HS-5 (cell line): Measurements from ENCODE around the gene LRRC4C.

ENCODE experiments used
- DNase-seq: peaks from one replicate; pipeline ENCODE4 v3.0.0-alpha.2; 2012; ENCODE audit warnings: low read depth

LRRC4C gene

DNA sequence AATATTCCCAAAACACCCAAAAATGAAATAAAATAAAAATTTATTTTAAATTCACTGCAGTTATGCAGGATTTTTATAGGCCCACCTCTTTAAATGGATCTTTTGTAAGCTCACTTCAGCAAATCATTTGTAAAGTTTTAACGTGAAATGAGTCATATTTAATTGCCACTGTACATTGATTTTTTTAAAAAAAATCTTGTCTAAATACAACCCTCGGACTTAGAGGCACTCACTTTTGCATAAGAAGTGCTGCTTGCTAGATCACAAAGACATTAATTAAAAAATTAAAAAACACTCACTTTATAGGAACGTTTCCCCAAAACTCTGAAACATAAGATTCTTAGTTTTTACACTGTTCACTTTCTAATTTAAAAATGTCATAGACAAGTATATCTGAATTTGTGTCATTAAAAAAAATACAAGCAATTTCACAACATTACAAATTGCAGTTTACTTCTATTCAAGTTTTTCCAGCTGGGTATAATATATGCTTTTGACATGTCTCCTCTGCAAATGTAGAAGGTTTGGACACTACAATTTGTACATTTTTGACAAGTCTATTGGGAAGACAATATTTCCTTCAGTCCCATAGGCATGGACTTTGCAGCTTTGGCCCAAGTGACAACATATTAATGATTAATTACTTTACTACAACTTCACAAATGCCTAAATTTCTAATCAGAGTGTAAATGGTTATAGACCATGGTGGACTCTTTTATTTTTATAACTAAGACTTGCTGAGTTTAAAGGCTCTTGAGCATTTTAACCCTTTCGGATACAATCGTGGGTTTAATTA is 1088.4 kb downstream of the LRRC4C start:
- DNase-seq = no peak

DNA sequence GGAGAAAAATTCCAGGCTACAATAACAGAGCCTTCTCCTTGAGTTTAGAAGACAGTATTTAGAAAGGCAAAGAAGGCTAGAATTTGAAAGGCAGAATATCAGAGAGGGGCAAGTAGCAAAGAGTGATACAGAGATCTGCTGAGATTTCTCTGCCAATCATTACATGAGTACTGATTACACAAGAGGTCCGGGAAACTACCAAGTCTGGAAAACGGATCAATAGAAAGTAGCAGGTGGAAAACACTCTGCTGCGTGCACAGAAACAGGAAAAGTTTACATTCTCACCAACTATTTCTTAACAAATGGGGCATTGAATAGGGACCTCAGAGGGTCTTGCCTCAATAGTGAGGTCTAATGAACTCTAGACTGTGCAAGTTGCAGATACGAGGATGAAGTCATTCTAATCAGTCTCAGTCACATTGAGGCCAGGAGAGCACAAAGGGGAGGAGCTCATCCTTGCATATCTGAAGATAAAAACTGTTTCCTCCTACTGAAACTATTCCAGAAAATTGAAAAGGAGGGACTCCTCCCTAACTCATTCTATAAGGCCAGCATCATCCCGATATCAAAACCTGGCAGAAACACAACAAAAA is 1099.2 kb downstream of the LRRC4C start:
- DNase-seq = no peak

DNA sequence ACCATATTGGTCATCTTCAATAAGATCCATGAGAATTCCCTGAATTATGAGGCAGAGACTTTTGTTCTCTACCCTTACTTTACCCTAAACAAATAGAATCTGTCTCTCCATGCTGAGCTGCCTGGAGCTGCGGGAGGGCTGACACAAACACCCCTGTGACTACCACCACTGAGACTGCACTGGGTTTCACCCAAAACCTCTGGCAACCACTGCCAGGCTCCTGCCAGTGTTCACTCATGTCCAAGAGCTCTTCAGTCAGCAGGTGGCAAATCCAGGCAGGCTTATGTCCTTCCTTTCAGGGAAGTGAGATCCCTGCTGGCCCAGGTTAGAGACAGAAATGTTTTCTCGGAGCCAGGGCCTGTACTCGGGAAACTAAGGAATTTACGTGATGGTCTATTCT is 1105.3 kb downstream of the LRRC4C start:
- DNase-seq = no peak

DNA sequence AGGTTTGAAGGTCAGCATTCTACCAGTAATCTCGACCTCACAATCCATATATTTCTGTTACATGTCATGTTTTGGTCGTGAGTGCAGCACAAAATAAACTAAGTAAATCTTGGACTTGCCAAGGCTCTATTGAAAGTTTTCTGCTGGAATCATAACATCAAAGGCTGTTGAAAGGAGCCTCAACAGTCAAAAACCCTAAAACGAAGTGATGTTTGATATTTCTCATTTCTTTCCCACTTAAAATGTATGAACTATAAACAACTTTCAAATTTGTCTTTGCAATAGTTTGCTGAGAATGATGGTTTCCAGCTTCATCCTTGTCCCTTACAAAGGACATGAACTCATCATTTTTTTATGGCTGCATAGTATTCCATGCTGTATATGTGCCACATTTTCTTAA is 1118.5 kb downstream of the LRRC4C start:
- no peak for DNase-seq

DNA sequence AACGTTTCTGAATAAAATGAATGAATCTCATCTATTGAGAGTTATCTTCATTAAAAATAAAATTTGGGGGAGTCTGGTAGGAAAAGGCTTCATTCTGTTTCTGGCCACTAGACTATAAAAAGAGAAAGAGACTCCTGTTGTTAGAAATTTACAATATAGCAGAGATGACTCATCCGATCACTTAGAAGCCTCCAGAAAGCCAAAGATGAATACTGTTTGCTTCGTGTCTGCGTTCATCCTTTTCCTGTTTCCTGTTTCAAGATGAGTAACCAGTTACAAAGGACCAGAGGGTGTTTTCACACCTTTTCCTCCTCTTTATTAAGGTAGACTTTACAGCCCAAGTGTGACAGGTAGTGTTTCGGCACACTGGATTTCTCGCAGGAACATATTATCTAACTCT is 1120.7 kb downstream of the LRRC4C start:
- peak; percentile 46 for DNase-seq

DNA sequence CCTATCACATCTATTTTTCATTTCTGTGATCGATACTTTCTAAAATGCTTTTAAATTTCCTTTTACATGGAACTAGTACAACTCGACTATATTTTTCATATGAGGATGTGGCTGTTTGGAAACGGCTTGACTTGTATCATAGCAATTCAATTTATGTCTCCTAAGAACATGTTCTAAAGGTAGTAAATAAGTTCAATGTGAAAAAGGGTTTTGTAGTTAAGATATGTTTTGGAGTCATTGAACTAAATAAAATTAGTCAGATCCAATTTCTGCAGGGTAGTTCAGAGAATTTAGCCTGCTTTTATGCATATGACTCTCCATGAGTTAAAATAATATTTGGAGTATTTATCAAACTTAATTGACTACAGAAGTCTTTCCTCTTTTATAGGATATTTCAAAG is 1121.4 kb downstream of the LRRC4C start:
- DNase-seq = no peak

DNA sequence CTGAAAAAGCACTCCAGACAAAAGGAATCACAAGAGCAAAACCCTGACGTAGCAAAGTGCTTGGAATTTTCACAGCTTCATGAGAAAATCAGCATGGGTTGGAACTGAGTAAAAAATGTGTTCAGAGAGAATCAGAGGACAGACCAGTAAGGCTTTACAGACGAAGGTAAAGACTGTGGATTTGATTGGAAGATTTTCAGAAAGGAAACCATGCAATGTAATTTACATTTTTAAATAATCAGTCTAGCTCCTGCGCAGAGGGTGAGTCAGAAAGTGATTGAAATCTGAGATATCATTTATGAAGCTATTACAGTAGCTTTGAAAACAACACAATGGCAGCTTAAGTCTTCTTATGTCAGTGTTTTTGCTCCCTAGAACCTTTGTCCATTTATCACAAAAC is 1122.3 kb downstream of the LRRC4C start:
- peak; percentile 9 for DNase-seq

DNA sequence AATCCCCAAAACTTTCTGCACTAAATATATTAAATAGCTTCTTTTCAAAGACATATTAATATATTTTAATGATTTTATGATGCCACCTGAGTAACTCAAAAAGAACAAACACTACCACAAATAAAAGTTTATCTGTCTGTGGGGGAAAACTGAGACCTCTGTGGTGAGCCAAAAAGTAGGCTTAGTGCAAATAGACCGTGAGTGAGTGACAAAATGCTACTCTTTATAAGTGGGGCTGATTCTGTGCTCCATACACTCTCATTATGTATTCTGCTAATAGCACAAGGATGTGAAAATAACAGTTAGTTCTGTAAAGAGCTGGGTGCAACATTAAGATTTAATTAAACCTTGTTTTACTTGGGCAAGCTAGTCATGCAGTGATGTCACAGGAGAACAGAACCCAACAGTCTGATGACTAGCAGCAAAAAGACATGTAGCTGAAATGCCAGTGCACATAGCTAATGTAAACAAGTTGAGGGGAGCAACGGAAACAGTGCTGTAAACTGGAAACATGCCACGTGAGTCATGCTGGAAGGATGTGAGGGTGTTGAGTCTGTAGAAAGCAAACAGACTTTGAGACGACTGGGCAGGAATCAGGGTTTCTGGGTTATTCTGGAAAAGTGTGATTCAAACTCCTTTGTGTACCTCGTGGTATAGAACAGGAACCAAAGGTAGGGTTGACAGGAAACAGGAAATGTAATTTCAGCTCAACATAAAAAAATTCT is 1130.4 kb downstream of the LRRC4C start:
- DNase-seq = peak; percentile 100

DNA sequence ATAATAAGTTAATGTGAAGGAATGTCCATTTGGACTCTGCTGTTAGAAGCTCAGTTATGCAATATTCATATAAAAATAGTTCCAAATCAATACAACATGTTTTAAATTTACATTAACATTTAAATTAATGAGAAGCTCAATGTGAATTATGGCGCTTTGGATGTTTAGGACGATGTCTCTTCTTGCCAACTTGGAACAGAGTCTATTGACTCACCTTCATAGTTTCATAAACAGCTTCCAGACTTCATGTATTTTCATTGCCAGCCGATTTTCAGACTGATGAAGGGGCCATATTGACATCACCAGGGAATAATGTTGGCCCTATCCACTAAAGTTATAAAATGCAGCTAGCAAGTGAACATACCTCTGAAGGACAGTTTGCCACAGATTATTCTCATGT is 1136.2 kb downstream of the LRRC4C start:
- DNase-seq = no peak

DNA sequence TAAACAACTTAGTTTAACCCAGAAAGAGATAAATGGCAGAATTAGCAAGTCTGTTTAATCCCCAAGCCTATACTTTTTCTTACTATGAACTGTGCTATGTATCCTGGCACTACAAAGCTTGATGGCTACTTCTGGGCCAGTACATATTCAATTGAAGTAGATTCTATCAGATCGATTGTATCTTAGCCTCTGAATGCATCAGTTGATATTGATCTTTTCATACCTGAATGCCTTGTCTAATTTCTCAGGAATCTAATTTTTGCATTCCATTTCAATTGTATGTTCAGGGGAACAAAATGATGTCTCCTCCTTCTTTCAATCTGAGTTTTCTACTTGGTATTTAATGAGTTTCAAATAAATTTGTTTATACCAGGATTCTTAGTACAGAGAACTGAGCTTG is 1137.9 kb downstream of the LRRC4C start:
- no peak for DNase-seq

DNA sequence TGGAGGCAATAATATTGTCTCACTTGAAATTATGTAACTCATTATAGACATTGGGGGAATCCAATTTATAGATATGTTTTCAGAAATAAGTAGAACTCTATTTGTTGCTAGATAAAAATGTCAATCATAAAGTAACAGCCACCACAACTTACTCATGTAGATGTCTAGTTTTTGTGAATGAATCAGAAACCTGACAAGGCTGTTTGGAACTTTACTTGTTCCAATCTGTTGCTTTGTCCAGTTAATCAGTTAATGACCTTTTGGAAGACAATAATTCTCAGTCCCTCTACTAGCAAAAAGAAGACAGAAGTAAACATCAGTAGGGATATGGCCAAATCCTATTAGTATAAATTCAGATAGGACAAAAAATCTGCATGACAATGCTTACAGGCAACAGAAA is 1143.3 kb downstream of the LRRC4C start:
- DNase-seq = no peak

DNA sequence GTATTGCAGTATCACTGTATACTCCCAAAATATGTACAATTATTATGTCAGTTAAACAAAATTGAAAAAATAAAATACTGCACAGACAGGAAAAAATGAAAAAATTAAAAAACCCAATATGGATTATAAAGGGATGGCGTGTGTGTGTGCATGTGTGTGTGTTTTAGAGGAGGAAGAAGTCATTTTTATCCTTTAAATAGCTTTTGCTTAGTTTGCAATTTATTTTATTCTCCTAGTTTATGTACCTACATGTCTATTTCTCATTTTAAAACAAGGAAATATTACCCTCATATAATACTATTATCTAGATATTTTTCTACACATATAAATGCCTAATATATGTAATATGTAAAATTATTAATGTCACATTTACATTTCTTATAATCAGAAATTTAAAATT is 1144.3 kb downstream of the LRRC4C start:
- no peak for DNase-seq

DNA sequence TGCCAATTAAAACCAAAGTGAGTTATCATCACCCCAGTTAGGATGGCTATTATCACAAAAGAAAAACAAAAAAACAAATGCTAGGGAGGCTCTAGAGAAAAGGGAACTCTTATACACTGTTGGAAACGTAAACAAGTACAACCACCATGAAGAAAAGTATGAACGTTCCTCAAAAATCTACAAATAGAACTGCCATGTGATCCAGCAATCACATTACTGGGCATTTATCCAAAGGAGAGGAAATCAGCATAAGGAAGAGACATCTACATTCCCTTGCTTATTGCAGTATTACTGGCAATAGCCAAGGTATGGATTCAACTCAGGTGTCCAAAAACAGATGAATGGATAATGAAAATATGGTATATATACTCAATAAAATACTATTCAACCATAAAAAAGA is 1145.1 kb downstream of the LRRC4C start:
- no peak for DNase-seq

DNA sequence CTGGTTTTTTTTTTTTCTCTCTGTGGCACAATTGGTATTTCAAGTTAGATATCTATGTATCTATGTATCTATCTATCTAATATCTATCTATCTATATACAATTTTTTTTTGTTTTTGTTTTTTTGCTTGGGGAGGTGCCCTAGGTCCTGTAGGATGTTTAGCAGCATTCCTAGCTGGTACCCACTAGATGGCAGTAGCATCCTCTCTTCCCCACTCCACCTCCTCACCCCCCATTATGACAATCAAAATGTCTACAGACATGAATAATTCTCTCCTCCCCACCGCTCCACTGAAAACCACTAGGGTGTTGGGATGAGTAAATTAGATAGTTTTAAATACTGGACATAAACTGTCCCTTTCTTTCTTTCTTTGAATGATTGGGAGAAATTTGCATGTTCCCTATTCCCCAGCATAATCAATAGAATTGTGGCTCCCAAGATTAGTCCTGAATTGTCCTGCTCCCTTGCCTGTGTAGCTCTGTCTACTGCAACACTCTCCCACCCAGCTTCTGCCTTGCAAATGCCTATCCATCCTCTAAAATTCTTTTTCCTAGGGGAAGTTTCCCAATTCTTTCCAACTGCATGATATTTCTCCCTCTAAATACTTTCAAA is 1152.4 kb downstream of the LRRC4C start:
- peak; percentile 23 for DNase-seq

DNA sequence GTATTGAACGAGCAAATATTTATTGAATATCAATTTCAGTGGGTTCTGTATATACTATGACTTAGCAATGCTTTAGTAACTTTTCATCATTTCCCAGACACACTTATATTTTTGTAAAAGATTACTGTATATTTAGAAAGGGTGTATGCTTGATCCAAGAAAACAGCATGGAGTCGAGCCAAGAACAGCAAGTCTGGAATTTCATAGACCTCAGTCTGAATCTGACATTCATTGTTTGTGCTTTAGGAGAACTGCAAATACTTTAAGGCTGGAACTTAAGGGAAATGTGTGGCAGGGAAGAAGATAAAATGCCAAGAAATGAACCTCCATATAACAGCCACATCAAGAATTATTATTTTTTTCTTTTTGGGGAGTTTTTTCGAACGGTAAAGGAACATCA is 1156.8 kb downstream of the LRRC4C start:
- no peak for DNase-seq

DNA sequence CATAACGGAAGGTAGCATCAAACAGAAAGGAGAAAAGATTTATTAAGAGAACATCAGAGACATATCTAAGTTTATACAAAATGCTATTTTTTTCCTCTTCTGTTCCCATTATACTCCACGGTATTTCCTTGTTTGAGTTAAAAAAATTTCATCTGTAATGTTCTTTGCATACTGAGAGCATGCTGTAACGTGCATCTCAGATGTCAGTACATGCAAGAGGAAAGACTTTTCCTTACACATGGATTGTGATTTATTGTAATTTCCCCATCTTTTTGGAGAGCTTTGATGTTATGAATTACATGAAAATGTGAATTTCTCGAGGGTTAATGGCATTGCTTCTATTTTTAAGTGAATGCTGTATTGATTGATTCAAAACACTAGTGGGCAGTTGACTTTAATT is 1164.0 kb downstream of the LRRC4C start:
- DNase-seq = no peak

DNA sequence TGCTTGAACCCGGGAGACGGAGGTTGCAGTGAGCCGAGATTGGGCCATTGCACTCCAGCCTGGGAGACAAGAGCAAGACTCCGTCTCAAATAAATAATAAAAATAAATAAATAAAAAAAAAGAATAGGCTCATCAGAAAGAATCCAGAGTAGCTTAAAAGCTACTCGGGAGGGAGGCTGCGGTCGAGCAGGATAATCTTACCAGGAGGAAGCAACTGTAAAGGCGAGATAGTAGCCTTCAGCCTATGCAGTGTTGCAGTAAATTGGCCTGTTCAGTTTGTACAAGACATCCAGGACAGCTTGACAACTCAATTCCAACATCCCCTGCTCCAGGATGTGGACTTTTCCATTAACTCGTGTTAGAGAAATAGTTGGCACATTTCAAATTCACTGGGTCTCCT is 1164.7 kb downstream of the LRRC4C start:
- DNase-seq = no peak

DNA sequence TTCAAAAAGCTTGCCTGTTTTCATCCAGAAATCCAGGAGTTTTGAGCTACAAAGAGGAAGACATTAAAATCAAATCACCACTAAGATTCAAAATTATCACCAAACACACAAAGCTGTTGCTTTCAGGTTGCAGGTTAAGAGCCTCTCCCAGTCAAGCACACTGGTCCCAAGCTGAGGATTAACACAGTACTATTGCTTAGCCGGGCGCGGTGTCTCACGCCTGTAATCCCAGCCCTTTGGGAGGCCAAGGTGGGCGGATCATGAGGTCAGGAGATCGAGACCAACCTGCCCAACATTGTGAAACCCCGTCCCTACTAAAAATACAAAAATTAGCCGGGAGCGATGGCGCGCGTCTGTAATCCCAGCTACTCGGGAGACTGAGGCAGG is 1165.1 kb downstream of the LRRC4C start:
- DNase-seq = no peak

DNA sequence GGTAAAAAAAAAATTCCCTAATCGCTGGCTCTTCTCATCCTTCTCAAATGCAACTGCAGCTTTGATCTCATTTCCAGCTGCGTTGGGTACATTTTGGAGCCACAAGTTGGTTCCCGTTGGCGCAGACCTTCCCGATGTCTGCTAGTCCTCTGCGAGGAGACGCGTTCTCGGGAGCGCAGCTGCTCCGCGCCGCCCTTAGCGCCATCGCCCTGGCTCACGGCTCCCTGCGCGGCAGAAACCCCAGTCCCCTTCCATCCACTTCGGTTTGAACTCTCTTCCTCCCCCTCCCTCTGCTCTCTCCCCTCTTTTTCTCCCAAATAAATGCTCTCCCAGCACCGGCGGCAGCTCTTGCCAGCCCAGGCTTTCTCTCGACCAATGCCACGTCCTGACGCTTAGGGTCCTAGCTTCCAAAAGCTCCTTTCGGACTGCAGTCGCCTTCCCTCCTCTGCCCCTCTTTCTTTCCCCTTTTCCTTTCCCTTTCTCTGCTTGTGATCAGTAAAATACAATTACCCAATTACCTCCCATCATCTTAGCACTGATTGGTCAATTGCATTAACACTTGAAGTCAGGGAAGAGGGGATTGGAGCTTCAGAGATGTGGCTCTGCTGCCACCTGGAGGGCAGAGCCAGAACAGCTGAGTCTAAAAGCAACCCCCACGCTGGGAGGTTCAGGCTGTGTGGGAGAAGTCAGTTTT is 1165.7 kb downstream of the LRRC4C start:
- peak; percentile 77 for DNase-seq

DNA sequence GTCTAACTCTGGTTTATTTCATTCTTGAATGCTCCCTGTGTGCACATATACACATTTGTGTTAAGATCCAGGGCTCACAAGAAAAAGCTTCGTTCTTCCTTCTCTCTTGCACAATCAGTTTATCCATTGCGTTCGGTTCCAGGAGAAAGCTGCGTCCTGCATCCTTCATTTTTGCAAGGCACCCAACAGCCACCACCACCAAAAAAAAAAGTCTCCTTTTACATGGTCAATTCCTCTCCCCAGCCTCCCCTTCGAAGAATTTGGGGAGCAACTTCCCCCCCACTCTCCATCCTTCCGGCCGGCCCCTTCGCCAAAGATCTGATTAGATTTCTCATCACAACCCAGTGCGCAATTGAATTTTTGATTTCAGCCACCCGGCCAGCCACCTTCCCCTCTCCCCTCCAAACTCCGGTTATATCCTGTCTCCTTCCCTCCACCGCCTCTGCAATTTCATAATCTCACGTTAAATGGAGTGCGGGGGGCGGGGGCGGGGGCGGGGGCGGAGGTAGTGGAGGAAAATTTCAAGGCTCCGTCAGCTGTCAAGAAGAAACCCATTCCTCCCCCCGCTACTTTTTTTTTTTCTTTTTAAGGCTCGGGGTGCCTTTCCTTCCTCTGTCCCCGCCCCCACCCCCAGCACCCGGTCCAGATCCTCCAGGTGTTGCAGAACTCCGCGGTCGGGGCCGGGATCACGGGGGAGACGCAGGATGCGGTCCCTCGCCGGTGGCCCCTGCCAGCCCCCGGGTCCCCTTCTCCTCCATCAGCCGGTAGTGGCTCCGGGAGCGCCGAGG is 1166.5 kb downstream of the LRRC4C start:
- DNase-seq = no peak

DNA sequence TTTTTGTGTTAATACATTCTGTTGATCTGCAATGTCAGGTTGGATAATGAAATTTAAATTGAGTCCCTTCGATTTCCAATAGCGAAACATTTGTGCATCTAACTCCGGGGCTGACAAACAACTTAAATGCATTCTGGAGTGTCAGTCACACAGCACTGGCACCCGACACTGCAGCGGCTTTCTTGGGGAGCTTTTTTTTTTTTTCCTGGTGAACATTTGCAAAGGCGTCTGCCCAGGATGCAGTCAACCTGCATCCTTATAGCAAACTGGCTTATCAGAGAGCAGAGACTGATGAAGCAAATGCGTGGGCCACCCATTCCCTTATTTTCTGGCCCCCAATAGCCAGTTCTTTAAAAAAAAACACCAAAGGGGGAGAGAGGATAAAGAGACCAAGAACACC is 1167.7 kb downstream of the LRRC4C start:
- no peak for DNase-seq

DNA sequence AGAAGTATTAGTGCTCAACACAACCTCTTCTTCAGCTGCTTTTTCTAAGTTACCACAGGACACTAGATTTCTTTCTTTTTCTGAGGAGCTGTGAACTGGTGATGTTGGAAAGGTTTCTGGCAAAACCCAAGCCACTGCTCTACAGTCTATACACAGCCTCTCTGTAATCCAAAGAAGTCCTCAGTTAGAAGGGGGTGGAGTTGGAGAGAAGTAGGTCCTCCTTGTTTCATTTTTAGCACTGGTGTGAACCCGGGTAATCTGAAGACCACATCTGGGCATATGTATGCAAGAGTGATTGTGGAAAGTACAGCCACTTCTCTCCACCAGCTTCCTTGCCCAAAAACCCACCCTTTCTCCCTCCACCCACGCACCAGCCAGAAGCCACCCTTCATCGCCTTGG is 1168.1 kb downstream of the LRRC4C start:
- DNase-seq = no peak
